Measurements from ENCODE around the gene PDE1A.
A peak's percentile ranks its signal among the peaks of the same experiment; 100 is the strongest.
"Not testable (repeated sequence)": the region's sequence is repeated elsewhere in the genome, so short reads cannot be mapped to it uniquely, and the experiment has no call there.

The PDE1A gene

GRCh38 chr2:182404975-182405561 is 21.8 kb downstream of the PDE1A start:
- no peak for DNase-seq

GRCh38 chr2:182404092-182404491 is 22.7 kb downstream of the PDE1A start:
- no peak for DNase-seq

- DNase-seq: no peak
These were observed 33.5 kb downstream of the PDE1A start for GRCh38 chr2:182393270-182393760.

GRCh38 chr2:182391443-182391842 is 35.4 kb downstream of the PDE1A start:
- DNase-seq: no peak

GRCh38 chr2:182386267-182386880 is 40.5 kb downstream of the PDE1A start:
- not testable (repeated sequence) for DNase-seq

- DNase-seq: no peak
These were observed 42.0 kb downstream of the PDE1A start for GRCh38 chr2:182384860-182385259.

GRCh38 chr2:182381225-182381624 is 45.6 kb downstream of the PDE1A start:
- no peak for DNase-seq

- no peak for DNase-seq
These were observed 47.6 kb downstream of the PDE1A start for GRCh38 chr2:182379241-182379640.

- DNase-seq: no peak
These were observed 48.1 kb downstream of the PDE1A start for GRCh38 chr2:182378759-182379158.

- no peak for DNase-seq
These were observed 49.4 kb downstream of the PDE1A start for GRCh38 chr2:182377467-182377866.

GRCh38 chr2:182375862-182376261 is 51.0 kb downstream of the PDE1A start:
- DNase-seq: no peak

GRCh38 chr2:182372661-182373060 is 54.2 kb downstream of the PDE1A start:
- peak; percentile 58 for DNase-seq

GRCh38 chr2:182368996-182369395 is 57.8 kb downstream of the PDE1A start:
- DNase-seq: no peak

GRCh38 chr2:182368446-182368845 is 58.4 kb downstream of the PDE1A start:
- DNase-seq: no peak

- no peak for DNase-seq
These were observed 59.4 kb downstream of the PDE1A start for GRCh38 chr2:182367401-182367800.

GRCh38 chr2:182366628-182367027 is 60.2 kb downstream of the PDE1A start:
- no peak for DNase-seq

- no peak for DNase-seq
These were observed 61.0 kb downstream of the PDE1A start for GRCh38 chr2:182365855-182366254.

- DNase-seq: no peak
These were observed 65.4 kb downstream of the PDE1A start for GRCh38 chr2:182361477-182361876.

GRCh38 chr2:182360663-182361260 is 66.1 kb downstream of the PDE1A start:
- no peak for DNase-seq

- DNase-seq: no peak
These were observed 66.7 kb downstream of the PDE1A start for GRCh38 chr2:182359990-182360662.

- no peak for DNase-seq
These were observed 67.5 kb downstream of the PDE1A start for GRCh38 chr2:182359027-182359989.

GRCh38 chr2:182358601-182359000 is 68.2 kb downstream of the PDE1A start:
- no peak for DNase-seq

GRCh38 chr2:182355815-182356214 is 71.0 kb downstream of the PDE1A start:
- no peak for DNase-seq
